GM21381 (cell line): ENCODE measurements around the gene KRTAP6-2.

ENCODE experiments used
- ATAC-seq: cut with Tn5 transposase; IDR thresholded peaks from one replicate; pipeline ENCODE4 v1.9.1; 2021; ENCODE audit warnings: mild to moderate bottlenecking, moderate library complexity; ENCODE audit not compliant: unreplicated experiment

KRTAP6-2 gene, protein sequence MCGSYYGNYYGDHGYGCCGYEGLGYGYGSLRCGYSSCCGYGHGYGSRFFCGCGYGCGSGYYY

DNA sequence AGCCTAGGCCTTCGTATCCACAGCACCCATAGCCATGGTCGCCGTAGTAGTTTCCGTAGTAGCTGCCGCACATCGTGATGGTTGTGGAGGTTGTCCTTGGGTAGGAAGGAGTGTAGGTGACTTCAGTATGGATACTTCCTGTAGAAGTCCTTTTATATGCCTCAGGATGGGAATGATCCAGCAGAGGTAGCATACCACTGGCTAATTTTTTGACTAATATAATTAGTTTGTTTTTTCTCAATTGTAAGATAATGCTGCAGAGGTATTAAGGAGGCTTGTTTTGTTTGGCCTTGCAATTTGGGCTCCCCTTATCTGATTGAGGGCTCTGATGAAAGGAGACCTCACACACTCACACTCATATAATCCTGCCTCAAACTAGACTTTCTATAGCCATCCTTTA, at the start of gene KRTAP6-2:
KRTAP6-2 (minus strand) TSS at position 101 of the 400 bp plus-strand sequence; CDS start at position 73, 28 bp downstream.
- no peak for ATAC-seq

DNA sequence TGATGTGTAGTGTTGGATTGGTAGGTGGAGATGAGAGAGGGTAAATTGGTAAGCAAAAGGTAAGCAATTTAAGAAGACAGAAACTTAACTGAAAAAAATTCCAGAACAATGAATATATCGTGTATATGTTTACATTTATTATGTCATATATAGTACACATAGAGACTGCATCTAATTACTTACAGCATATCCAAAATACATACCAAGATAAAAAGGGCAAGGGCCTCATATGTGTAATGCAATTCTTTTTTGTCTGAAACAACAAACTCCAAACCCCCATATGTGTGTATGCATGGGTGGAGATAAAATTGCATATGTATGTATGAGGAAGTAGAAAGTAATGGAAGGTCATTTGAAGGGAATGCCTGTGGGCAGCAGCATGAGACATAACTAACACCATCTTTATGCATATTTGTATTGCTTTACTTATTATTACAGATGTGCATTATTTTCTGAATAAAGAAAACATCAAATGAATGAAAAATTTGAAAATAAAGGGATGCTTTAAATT, 48.3 kb upstream of the KRTAP6-2 start:
- no peak for ATAC-seq

DNA sequence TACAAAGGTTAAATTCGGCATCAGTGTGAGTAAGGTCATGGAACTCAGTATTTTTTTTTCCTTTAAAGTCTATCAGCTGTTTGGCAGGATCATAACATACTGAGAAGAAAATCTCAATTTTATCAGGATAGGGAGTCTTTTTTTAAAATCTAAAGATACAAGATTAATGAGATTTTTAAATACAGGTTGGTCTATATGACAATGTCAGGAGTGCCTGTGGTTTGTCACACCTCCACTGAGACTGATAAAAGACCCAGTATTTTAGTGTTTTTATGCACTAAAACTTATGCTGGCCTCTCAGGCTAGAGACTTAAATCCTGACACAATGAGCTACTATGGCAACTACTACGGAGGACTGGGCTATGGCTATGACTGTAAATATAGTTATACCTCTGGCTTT, 43.9 kb upstream of the KRTAP6-2 start, which contains the start of gene KRTAP20-3:
KRTAP20-3 (plus strand) TSS at position 301 of the 400 bp plus-strand sequence.
- ATAC-seq, result no peak

DNA sequence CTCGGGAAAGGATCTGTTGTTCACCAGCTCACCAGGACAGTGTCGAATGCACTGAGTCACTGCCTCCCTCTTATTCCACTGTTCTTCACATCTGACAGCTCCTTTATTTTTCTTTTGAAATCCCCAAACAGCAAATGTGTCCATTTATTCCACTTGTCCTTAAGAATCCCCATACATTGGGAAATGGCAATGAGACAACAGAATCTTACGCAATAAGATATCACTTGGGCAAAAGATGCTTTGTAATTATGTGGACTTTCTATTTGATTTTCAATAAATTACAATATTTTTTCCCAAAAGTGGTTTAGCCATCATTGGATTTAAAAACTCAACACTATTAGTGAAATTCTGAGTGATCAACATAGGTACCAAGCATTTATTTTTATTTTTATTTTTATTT, 40.0 kb upstream of the KRTAP6-2 start:
- ATAC-seq, result no peak

DNA sequence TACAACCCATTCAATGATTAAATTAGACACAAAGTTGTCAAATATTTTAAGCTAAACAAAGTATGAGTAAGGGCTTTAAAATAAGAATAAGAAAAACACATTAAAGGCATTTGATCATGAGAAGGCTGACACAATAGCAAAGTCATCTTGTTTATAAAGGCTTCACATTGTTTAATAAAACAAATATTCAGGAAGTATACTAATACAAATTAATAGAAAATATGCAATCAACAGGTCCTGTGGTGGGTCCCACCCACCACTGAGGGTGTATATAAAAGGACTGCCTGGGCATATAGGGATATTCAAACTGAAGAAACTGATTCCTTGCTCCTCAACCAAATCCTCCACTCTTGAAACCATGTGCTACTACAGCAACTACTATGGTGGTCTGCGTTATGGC, 36.2 kb upstream of the KRTAP6-2 start, which contains the start of gene KRTAP20-2:
KRTAP20-2 (plus strand) TSS at position 301 of the 400 bp plus-strand sequence; CDS start at position 359, 58 bp downstream.
- ATAC-seq, result no peak

DNA sequence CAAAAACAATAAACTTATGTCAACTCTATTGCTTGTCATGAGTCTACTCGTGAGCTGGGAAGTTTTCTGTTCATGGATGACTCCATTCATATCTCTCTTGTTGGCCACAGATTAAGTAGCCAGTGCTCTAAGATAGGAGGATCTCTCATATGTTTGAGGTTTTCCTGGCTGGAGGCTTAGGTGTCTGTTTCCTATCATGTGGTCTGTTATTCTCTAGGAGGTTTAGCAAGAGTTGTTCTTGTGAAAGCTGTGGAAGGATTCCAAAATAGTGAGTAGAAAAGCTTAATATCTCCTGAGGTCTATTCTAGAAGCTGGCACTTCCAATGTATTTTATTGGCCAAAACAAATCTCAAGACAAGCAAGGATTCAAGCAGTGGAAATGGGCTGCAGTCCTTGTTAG, 30.5 kb upstream of the KRTAP6-2 start:
- ATAC-seq, result no peak

DNA sequence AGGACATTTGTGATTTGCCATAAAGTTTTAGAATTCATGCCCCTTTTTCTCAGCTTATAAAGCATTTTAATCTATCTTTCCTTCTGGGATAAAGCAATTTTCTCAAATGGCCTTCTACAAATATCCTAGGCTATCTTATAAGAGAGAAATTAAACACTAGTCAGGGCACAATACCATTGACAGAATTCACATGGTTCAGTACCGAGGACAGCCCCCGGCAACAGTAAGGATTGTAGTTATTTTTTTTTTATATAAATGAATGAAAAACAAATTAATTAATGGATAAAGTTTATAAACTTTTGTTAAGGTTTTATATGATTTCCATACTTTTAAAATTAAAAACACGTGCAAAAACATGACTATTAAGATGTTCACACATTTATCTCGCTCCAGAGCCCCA, 29.4 kb upstream of the KRTAP6-2 start:
- ATAC-seq, result no peak

DNA sequence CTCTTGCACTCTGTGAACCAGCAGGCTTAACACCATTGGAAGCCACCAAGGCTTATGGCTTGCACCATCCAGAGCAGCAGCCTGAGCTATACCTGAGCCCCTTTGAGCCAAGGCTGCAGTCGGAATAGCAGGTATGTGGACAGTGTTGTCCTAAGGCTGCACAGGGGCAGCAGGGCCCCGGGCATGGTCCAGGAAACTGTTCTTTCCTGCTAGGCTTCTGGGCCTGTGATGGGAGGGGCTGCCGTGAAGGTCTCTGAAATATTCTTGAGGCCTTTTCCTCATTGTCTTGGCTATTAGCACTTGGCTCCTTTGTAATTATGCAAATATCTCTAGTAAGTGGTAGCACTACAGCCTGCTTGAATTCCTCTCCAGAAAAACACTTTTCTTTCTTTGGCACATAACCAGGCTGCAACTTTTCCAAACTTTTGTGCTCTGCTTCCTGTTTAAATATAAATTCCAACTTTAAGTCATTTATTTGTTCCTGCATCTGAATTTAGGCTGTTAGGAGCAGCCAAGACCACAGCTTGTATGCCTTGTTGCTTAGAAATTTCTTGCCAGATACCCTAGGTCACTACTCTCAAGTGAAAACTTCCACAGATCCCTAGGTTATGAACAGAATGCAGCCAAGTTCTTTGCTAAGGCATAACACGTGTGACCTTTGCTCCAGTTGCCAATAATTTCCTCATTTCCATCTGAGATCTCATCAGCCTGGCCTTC, 26.9 kb upstream of the KRTAP6-2 start:
- ATAC-seq, result no peak

DNA sequence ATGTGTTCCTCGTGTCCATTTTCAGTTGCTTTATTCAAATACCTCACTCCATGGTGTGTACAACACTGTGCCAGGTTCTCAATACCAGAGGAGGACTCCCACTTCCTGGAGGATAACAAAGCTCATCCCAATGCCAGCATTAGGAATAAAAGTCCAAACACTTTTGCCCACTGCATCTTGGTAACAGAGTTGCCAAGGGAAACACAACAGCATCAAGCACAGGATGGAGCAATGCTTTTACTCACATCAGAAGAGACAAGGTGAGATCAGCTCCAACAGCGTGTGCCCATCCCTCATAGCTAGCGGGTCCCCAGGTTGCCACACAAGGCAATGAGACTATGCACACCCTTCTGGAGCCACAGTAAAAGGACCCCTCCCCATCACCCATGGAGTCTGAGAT, 24.7 kb upstream of the KRTAP6-2 start:
- no peak for ATAC-seq

DNA sequence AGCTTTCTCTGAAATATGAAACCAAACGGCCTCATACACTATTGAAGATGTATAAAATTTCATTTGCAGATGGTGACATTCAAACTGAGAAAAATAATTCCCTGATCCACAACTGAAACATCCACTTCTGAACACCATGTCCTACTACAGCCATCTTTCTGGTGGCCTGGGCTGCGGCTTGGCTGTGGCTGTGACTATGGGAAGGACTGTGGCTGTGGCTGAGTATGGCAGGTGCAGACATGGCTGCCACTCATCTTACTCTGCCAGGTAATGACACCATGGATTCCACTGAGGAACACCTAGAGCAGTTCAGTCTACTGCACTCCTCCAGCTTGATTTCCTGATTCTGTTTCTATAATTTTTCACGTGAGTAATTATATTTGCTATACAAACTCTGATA, 21.8 kb upstream of the KRTAP6-2 start, which contains the start of gene KRTAP20-4:
KRTAP20-4 (plus strand) TSS at position 106 of the 400 bp plus-strand sequence.
- no peak for ATAC-seq

DNA sequence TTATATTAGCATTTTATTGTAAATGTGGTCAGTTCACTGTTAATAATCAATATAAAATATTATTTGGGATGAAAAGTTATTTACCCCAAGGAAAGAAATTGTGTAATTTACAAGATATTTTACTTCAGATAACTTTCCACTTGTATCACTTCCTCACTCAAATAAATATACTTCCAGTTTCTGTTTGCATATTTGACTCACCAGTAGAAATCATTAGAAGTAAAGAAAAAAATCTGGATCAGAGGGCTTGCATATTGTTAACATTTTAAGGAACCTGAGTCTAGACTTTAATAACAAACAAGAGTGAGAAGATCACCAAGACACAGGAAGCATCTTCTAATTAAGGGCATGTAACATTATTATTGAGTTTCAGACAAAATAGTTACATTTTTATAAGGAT, 21.4 kb upstream of the KRTAP6-2 start:
- no peak for ATAC-seq

DNA sequence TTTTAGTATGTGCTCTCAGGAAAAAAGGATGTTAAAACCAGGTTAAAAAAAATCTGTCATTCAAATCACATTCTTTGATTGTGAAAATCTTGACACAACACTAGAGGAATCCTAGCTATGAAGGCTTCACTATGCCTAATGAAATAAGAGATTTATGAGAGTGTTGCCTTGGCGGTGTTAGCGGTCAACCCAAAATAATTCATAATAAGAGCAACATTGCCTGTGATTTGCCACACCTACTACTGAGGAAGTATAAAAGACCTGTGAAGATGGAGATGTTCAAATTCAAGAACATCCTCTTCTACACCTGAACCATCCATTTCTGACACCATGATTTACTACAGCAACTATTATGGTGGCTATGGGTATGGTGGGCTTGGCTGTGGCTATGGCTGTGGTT, 17.4 kb upstream of the KRTAP6-2 start, which contains the start of gene KRTAP20-1:
KRTAP20-1 (plus strand) TSS at position 301 of the 400 bp plus-strand sequence; CDS start at position 331, 30 bp downstream.
- ATAC-seq, result no peak

DNA sequence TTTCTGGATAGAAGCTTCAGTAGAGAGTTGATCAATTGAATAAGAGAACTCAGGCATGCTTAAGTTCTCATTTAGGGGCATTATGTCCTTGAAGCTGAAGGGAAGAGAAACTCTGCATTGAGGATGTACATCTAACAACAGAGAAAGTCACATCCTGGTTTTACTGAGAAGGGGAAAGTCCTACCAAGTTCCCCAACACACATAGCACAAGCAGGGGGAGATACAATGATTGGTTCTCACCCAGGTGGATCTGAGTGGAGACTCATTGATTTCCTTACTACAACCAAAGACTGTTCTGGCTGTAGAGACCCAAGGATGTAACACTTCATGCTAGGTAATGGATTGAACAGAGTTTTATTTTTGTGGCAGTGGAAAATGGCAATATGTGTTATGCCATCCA, 16.5 kb upstream of the KRTAP6-2 start:
- ATAC-seq, result no peak

DNA sequence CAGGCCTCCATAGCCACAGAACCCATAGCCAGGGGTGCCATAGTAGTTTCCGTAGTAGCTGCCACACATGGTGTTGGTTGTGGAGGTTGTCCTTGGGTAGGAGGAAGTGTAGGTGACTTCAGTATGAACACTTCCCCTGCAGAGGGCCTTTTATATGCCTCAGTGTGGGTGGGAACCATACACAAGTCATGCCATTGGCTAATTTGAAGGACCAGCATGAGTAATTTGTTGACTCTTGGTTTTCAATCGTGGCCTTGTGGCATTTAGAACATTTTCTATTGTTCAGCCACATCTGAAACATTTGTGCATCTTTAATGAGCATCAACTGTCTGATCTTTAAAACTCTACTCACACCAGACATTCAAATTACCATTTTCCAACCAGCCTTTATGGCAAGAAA, 15.1 kb upstream of the KRTAP6-2 start, which contains the start of gene KRTAP6-1:
KRTAP6-1 (minus strand) TSS at position 95 of the 400 bp plus-strand sequence; CDS start at position 69, 26 bp downstream.
- ATAC-seq, result no peak

DNA sequence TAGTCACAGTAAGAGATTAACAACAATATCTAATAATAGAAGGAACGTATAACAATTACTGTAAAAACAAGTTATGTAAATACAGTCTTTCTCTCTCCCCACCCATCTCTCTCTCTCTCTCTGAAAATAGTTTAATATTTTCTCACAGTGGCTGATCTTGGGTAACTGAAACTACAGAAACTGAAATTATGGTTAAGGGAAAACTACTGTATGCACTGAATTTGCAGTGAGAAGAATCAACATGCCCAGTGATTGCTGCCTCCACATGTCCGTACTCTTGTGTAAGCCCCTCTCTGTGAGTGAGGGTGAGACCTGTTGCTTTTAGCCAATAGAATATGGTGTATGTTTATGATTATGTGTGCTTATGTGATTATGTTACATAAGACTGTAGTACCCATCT, 13.4 kb upstream of the KRTAP6-2 start:
- ATAC-seq, result no peak

DNA sequence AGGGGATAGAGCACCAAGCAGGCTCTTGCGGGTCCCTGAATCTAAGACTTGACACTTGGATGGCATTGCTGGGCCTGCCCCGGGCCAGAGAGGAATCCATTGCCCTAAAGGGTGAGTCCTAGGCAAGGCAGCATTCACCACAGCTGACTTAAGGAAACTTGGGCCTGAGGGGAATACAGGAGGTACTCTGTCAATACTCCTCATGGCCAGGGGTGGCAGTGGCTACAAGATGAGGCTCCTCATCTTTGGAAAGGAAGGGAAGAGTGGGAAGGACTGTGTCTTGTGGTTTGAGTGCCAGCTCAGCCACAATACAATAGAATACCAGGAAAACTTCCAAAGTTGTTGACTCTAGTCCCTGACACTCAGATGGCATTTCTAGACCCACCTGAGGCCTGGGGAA, 7.3 kb upstream of the KRTAP6-2 start:
- no peak for ATAC-seq

DNA sequence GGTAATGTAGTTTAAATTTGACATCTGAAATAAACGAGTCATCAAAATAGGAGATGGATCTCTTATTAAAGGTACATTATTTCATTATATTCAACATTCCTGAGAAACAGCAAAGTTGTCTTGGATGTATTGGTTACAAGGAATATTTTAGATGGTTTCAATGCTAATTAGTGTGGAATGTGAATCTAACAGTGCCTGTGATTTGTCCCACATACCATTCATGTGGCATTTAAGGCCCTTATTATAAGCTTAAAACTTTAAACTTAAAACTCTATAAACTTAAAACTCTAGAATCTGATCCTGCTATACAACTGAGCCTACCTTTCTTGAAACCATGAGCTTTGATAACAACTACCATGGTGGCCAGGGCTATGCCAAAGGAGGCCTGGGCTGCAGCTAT, 2.1 kb upstream of the KRTAP6-2 start, which contains the start of gene KRTAP22-1:
KRTAP22-1 (plus strand) TSS at position 301 of the 400 bp plus-strand sequence.
- ATAC-seq, result no peak

DNA sequence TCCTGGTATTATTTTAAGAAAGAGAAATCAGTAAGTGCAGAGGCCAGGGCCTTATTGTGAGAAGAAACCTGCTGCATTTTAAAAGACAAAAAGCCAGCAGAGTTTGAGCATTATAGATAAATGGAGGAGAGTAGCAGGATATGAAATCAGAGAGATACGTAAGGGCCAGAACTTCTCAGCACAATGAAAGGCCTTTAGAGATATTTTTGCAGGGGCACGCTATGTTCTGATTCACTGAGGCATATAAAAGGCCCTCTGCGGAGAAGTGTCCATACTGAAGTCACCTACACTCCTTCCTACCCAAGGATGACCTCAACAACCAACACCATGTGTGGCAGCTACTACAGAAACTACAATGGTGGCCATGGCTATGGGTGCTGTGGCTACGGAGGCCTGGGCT, 6.6 kb downstream of the KRTAP6-2 start, which contains the start of gene KRTAP6-3:
KRTAP6-3 (plus strand) TSS at position 301 of the 400 bp plus-strand sequence; CDS start at position 307, 6 bp downstream.
- ATAC-seq, result no peak

DNA sequence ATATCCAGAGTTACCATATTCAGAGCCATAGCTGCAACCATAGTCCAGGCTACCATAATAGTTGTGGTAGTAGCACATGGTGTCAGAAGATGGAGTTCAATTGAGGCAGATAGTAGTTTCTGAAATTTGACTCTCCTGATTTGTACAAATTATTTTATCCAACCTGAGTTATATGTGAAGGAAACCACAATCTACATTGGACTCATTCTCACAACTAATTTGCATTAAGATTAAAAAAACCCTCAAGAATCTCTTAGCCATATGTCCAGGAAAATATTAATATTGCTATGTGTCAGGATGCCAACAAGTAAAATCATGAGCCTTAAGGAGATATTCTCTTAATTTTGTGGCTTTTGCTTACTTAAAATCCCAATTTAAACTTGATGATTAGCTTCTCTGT, 8.4 kb downstream of the KRTAP6-2 start, which contains the start of gene KRTAP22-2:
KRTAP22-2 (minus strand) TSS at position 101 of the 400 bp plus-strand sequence.
- ATAC-seq, result no peak

DNA sequence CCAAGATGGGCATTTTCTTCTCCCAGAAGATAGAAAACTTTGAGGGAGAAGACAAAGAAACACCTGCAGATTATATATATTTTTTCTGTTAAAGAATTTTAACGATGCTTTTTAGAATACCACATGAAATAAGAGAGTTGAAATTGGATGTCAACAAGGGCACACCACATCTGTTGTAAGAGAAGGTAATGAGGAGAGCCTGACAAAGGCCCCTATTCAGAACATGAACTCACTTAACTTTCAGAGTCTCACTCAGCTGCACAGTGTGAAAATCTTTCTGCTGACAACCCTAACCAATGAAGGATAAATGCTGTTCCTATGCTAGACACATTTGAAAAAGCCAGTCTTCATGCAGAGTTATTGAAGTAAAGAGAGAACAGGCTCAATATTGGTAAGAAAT, 15.8 kb downstream of the KRTAP6-2 start:
- no peak for ATAC-seq

DNA sequence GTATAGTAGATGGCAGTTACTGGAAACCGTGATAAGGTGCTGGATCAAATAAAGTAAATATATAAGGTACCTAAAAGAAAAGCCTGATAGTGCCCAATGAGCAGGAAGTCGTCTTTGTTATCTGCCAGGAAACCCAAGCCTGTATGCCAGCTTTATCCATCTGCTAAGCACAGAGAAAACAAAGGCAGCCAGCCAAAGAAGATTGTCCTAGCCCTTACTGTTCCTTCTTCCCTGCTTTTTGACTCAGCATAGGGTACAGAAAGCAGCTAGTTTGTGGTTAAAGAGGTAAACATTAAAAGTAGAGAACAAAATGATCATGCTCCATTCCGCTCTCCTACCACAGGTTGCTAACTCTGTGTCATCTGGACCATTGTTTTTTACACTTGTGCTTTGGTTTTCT, 18.6 kb downstream of the KRTAP6-2 start:
- ATAC-seq, result no peak

DNA sequence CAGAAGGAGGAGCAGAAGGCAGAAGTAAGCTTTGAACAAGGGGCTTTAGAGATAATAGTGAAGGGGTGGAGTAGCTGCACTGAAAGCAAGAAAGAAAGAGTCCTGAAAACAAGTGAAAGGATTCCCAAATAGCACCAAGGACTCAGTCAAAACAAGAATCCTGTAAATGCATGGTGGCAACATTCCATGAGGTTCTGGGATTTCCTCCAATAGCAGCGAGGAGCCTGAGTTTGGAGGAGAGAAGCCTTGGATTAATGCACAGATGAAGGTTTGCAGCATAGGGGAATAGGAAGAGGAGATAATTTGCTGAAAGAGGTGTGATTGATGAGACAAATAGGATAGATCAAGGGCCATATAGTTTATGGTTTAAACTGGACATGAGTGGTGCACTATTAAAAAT, 19.4 kb downstream of the KRTAP6-2 start:
- no peak for ATAC-seq
